Lung microvascular endothelial cell (primary cell): ENCODE data around the gene MORN2. TPM values are rescaled to one million over a fixed set of nuclear protein-coding genes. Genes with fewer than 3 reads are reported as not detected.

ENCODE experiments used
- DNase-seq, 2 donors: peaks; one replicate each; pipeline versions ENCODE4 v3.0.0 to v3.0.0-alpha.2; 2010; ENCODE audit warnings: low read depth in 2 of 2
- total RNA-seq: library from RNA; depleted of rRNA; stranded (reverse); fragments of >200 nt; gene quantifications from 2 replicates; pipeline ENCODE4 v1.2.1, GENCODE V29; 2014

The MORN2 gene
- 8.1 and 8.3 TPM in 2 replicates for total RNA-seq

GRCh38 chr2:38875576-38876367 lies at the start of gene MORN2, which contains the start of gene DHX57:
TSS of gene MORN2 (plus strand) at chr2:38875976.
TSS of gene DHX57 (minus strand) at chr2:38875934. CDS start at chr2:38868405, 7,529 bp downstream.
- peak; percentile 84 to 86 for DNase-seq

- peak; percentile 9 to 28 for DNase-seq
Observed at GRCh38 chr2:38827539-38828145, 48.1 kb upstream of the MORN2 start.

DNA sequence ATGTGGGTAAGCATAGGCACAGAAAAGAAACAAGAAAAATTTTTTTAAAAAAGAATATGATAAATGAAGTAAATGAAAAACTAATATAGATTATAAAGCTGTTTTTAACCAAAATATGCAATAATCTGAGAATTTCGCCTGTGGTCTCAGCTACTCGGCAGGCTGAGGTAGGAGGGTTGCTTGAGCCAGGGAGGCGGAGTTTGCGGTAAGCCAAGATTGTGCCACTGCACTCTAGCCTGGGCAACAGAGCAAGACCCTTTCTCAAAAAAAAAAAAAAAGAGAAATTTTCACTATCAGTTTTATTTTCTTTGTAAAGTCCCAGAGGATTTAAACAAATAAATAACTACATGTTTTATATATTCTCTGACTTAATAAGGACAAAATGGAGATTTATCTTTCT lies 47.3 kb upstream of the MORN2 start:
- no peak for DNase-seq

DNA sequence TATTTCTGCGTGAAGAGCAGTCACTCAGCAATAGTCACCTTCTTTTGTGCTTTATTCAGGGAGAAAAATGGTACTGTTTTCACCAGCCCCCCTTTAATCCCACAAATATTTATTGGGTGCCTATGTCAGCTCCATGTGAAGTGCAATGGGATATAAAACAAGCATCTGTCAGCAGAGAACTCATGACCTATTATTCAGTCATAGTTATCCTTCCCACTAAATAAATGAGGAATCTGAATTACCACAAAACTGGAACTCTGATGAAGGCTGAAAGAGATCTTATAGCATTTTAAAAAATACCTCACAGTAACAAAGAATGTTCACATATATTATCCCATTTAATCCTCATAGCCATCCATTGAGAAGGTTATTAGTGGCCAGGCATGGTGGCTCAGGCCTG lies 45.8 kb upstream of the MORN2 start:
- DNase-seq: no peak

GRCh38 chr2:38830526-38831159 lies 45.1 kb upstream of the MORN2 start:
- DNase-seq: peak in 1 of 2 donors; percentile 3

GRCh38 chr2:38835015-38835601 lies 40.7 kb upstream of the MORN2 start:
- peak; percentile 33 to 39 for DNase-seq

GRCh38 chr2:38835990-38836389 lies 39.8 kb upstream of the MORN2 start:
- no peak for DNase-seq

DNA sequence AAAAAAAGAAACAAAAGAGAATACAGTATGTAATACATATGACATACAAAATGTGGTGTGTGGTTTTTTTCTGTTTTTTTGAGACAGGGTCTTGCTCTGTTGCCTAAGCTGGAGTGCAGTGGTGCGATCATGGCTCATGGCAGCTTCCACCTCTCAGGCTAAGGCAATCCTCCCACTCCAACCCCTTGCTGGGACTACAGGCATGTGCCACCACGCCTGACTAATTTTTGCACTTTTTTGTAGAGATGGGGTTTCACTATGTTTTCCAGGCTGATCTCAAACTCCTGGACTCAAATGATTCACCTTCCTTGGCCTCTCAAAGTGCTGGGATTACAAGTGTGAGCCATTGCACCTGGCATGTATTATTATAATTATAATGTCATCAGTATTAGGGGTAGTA lies 39.0 kb upstream of the MORN2 start:
- no peak for DNase-seq

DNA sequence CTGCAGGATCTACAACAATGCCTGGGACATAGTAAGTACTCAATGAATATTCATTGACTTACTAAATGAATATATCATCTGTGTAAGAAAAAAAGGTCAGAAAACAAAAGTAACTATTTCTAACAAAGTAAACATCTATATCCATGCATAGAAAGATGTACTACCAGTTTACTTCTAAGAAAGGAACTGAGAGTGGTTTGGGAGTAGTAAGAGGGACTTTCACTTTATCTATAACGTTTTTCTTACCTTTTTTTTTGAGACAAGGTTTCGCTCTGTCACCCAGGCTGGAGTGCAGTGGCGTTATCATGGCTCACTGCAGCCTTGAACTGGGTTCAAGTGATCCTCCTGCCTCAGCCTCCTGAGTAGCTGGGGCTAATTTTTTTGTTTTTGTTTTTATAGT lies 25.7 kb upstream of the MORN2 start:
- DNase-seq: no peak

- no peak for DNase-seq
Observed at GRCh38 chr2:38856165-38856564, 19.6 kb upstream of the MORN2 start.

- no peak for DNase-seq
Observed at GRCh38 chr2:38862476-38862875, 13.3 kb upstream of the MORN2 start.

DNA sequence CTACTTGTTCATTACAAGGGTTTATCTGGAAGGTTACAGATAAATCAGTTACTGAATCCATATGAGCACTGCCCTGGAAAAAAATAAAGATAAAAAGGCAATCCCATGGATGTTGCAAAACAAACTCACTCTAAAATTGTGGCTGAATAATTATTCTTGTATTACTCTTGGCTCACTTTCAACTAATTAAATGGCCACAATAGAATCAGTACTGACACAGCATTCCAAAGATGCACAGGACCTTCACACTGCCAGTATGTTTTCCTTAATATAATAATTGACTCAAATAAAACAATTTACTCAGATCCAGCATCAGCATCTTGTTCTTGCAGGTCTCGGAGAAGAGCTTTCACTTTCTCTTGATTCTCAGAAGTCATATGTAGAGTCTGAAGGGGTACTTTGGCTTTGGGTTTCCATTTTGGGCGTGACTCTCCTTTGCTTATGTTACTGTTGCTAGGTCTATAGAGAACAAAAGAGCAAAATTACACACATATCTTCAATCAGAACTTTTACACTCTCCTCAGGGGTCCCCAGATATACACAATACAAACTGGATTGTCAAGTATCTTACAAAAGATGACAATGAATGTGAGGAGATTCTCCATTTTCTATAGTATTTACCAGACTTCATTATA lies 12.6 kb upstream of the MORN2 start:
- DNase-seq: peak in 1 of 2 donors; percentile 9

- peak in 1 of 2 donors; percentile 40 for DNase-seq
Observed at GRCh38 chr2:38866773-38867443, 8.9 kb upstream of the MORN2 start.

DNA sequence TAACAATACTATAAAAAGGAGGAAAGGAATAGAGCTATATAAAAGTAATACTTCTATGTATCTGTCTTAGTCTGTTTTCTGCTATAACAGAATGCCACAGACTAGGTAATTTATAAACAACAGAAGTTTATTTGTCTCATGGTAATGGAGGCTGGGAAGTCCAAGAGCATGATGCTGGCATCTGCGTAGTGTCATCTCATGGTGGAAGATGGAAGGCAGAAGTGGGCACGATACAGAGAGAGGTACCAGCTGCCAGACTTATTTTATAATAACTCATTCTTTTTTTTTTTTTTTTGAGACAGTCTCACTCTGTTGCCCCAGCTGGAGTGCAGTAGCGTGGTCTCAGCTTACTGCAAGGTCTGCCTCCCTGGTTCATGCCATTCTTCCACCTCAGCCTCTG lies 4.3 kb upstream of the MORN2 start:
- DNase-seq: no peak

- DNase-seq: no peak
Observed at GRCh38 chr2:38873763-38874162, 2.0 kb upstream of the MORN2 start.

- DNase-seq: no peak
Observed at GRCh38 chr2:38875227-38875575, 575 bp upstream of the MORN2 start.

DNA sequence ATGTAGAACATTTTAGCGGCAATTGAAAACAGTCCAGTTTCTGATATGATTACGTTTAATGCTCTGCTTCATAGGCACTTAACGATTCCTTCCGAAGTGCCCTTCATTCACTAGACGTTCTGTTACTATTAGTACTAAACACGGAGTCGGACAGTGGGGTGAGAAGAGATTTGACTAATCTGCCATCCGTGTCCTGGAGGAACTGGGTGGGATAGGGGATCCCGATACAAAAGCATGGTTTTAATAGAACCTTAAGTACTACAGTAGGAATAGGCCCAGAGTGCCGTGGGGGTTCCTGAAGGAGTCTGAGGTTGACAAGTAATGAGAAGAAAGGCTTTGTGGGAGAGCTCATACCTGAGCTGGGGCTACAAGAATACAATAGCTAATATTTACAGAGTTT lies 631 bp downstream of the MORN2 start:
- peak in 1 of 2 donors; percentile 0 for DNase-seq

DNA sequence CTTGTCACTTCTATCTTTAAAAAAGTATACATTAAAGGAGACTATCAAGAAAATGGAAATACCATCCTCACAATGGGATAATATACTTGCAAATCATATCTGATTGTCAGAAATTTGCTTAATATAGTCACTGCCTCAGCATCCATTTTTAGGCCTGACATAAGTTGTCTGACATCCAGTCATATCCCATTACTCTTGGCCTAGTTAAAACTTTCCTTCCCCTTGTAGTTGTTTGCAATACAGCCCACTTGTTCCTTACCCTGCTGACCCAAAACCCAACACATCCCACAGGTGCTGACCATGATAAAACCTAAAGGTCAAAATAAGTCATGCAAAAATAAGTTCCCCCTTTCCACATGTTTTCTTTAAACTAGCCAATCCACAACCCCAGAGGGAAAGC lies 10.3 kb downstream of the MORN2 start:
- DNase-seq: no peak

DNA sequence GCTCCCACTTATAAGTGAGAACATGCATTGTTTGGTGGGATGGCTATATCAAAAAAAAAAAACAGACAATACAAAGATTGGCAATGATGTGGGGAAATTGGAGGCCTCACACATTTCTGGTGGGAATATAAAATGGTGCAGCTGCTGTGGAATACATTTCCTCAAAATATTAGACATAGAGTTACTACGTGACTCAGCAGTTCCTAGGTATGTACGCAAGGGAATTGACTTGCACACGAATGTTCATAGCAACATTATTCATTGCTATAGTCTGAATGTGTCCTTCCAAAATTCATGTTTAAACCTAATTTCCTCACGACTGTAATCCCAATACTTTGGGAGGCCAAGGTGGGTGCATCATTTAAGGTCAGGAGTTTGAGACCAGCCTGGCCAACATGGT lies 11.6 kb downstream of the MORN2 start:
- no peak for DNase-seq

DNA sequence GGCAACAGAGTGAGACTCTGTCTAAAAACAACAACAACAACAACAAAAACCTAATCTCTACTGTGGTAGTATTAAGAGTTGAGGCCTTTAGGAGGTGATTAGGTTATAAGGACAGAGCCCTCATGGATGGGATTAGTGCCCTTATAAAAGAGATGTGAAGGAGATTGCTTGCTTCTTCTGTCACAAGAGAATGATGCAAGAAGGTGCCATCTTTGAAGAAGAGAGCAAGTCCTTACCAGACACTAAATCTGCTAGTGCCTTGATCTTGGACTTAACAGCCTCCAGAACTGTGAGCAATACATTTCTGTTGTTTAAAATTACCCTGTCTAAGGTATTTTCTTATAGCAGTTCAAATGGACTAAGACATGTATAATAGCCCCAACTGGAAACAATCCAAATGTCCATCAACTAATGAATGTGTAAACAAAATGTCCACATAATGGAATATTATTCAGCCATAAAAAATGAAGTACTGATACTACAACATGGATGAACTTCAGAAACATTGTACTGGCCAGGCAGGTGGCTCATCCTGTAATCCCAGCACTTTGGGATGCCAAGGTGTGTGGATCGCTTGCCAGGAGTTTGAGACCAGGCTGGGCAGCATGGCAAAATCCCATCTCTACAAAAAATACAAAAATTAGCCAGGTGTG lies 12.3 kb downstream of the MORN2 start:
- DNase-seq: no peak

GRCh38 chr2:38889045-38889444 lies 13.3 kb downstream of the MORN2 start:
- no peak for DNase-seq
